HEK293T (cell line): ENCODE data around the gene MEGF6.

Experiments used
- SUZ12 ChIP-seq: fragments of 450-650 bp; IDR thresholded peaks from 2 replicates; pipeline ENCODE4 v1.6.1; 2016; ENCODE audit warnings: mild to moderate bottlenecking
- TARDBP ChIP-seq: fragments of 450-650 bp; IDR thresholded peaks from 2 replicates; pipeline ENCODE4 v1.6.1; 2016

- no peak for TF ChIP-seq SUZ12
- TF ChIP-seq TARDBP: no peak
Measured at GRCh38 chr1:3441880-3442279, 169.4 kb downstream of the MEGF6 start.
